NCI-H1436 treated with DMSO at 0.1 percent for 48 hours (cell line): ENCODE measurements around the gene PFKFB2.
"Not testable (repeated sequence)": the region's sequence is repeated elsewhere in the genome, so short reads cannot be mapped to it uniquely, and the experiment has no call there.

Experiments
- DNase-seq: peaks from one replicate; lab custom pipeline; 2025; lab: John Stamatoyannopoulos, UW

The PFKFB2 gene

GRCh38 chr1:207039380-207040180 is 13.5 kb upstream of the PFKFB2 start:
- no peak for DNase-seq

GRCh38 chr1:207040181-207040533 is 12.9 kb upstream of the PFKFB2 start:
- no peak for DNase-seq

GRCh38 chr1:207041397-207041796 is 11.7 kb upstream of the PFKFB2 start:
- DNase-seq = not testable (repeated sequence)

GRCh38 chr1:207045453-207045852 is 7.6 kb upstream of the PFKFB2 start:
- no peak for DNase-seq

- DNase-seq = no peak
Measured at GRCh38 chr1:207047505-207047904, 5.6 kb upstream of the PFKFB2 start.

DNA sequence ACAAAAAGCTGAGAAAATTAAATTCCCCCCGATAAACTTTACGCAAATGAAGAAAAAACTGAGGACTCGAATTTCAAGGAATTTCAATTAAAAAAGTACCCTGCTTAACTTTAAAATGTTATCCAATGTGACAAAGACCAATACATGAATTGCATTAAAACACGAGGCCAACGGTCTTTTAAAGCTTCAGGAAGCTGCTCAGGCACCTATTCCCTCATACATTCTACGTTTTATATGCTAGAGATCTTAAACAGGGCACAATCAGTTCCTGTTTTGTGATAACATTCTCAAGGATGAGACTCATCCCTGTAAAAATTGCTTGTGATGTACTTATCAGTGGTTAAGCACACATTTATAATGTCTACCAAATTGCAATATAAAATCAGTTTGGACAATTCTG is 5.0 kb upstream of the PFKFB2 start:
- DNase-seq = no peak

GRCh38 chr1:207049054-207049453 is 4.0 kb upstream of the PFKFB2 start:
- no peak for DNase-seq

GRCh38 chr1:207049514-207049913 is 3.6 kb upstream of the PFKFB2 start:
- no peak for DNase-seq

GRCh38 chr1:207049974-207050391 is 3.1 kb upstream of the PFKFB2 start:
- DNase-seq = peak; percentile 62

- DNase-seq = peak; percentile 73
Measured at GRCh38 chr1:207050480-207051190, 2.4 kb upstream of the PFKFB2 start.

DNA sequence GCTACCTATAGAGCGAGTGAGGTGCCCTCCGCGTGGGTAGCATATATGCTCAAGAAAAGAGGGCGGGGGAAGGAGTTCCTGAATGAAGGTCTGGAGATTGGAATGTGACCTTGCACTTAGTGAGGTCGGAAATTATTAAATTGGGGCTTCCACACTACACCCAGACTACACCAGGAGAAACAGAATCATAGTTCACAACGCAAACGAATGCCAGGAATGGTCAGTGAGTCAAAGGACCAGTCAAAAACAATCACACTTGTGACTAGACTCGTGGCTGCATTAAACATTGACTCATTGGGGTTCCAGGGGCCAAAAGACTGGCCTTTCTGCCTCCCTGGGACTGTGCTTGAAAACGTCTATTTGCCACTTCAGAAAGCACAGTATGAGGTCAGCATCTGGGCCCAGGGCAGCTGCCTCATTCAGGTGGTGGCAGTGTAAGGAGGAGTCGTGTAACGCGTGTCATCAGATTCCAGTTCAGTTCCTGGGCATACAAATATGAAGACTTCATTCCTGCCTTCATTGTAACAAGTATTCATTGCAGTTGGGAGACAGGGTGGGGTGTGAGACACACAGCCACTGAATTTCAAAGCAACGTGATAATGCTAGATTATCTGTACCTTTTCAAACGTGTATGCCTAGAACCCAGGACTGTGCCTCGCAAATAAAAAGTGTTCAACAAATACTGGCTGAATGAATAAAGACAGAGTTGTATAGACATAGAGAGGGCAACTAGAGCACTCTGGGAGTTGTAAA is 1.7 kb upstream of the PFKFB2 start, which contains the start of gene YOD1:
TSS of gene YOD1 (minus strand) at position 18 of the 753 bp plus-strand sequence. CDS start 178 bp downstream, outside the sequence.
- DNase-seq = no peak

DNA sequence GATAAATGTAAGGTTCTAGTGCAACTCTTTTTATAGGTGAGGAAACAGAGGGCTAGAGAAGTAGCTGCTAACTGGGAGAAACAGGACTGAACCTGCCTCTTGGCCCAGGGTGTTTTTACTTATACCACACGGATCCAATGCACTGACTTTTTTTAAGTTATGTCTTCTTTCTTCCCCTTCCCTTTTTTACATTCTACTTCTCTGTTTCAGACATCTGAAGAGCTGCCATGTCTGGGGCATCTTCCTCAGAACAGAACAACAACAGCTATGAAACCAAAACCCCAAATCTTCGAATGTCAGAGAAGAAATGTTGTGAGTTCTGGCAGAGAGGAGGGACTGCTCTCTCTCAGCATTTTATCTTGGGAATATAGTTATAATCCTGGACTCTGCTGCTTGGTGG is 1.4 kb downstream of the PFKFB2 start:
- no peak for DNase-seq

DNA sequence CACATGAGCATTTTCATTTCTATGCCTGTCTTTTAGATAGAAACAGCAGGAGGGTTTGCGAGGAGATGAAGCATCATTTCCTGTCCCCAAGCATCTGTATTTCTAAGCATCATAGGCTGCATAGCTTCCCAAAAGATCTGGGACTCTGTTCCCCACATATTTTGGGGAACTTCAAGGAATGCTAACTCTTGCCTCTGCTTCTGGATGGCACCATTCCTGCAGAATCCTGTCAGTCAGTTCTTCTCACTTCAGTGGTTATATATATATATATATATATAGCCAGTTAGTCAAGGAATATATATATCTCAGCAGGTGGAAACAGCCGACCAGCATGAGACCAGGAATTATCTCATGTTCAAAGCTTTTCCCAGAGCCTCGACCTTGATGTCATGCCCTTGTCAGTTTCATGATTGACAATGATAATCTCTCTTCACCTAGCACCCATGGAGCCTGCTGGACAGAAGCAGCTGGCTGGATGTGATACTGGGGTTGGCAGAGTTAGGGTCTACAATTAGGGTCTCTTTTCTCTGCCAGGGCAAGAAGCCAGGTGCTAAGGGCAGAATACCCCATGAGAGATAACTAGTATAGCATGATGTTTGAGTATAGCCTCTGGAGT is 2.4 kb downstream of the PFKFB2 start:
- DNase-seq = no peak

GRCh38 chr1:207056673-207057072 is 3.6 kb downstream of the PFKFB2 start:
- DNase-seq = no peak

DNA sequence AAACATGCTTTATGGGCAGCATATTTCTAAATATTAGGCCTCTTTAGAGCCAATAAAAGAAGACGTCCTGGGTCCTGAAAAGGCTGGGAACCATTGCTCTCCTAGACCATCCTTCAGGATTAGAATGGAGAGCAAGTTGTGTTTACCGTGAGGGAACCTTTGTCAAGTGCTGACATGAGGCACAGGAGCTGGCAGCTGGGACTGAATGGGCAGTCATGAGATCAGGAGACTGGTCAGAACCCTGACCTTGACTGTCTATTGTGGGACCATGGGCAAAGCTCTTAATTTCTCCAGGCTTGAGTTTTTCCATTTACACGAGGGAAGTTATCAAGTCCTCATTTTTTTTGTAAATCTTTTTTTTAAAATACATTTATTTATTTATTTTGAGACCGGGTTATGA is 5.2 kb downstream of the PFKFB2 start:
- DNase-seq = no peak

- peak; percentile 87 for DNase-seq
Measured at GRCh38 chr1:207058878-207059867, 6.1 kb downstream of the PFKFB2 start.

- DNase-seq = no peak
Measured at GRCh38 chr1:207059881-207060280, 6.8 kb downstream of the PFKFB2 start.

- DNase-seq = no peak
Measured at GRCh38 chr1:207060596-207060995, 7.5 kb downstream of the PFKFB2 start.

DNA sequence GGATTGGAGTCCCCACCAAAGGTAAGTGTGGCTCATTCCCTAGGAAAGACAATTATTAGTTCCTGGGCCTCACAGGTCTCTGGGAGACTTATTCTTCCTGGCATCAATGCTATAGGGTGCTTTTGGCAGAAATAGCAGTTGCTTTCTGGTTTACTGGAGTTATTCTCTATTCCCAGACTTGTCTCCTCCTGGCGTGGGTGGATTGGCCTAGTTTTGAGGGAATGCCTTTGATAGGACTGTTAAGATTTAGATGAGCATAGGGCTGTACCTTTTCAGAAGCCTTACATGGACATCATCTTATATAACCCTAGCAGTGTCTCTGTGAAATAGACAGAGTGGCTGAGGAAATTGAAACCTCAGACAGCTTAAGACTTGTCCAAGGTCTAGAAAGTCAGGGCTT is 9.0 kb downstream of the PFKFB2 start:
- no peak for DNase-seq

GRCh38 chr1:207063014-207063413 is 9.9 kb downstream of the PFKFB2 start:
- no peak for DNase-seq

DNA sequence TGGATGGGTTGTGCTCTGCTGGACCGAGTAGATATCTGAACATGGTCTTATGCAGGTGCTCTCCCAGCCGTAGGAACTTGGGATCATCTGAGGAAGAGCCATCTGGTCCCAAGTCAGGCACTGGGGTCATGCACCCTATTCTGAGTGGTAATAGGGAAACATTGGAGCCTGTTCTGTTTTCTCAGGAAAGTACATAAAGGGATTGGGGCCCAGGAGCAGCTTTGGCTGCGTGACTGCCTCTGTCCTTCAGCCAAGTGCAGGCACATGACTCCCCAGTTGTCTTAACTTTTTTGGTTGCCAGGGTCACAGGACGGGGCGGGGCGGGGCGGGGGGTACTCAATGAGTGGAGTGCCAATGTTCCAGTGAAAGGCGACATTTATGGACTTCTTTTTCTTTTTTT is 11.5 kb downstream of the PFKFB2 start:
- no peak for DNase-seq
